Measurements from ENCODE around the gene XK.

GRCh38 chrX:37666516-37666915 is 19.1 kb upstream of the XK start:
- TF ChIP-seq CTCF (IDR thresholded peaks at IDR 0.05) (no peak), EP300 (IDR thresholded peaks at IDR 0.05) (no peak), POLR2A (IDR thresholded peaks at IDR 0.05) (no peak)
